IMR-90 (cell line): ENCODE results near the gene WDR62.

ENCODE experiments used
- BHLHE40 ChIP-seq: fragments of 150-350 bp; IDR thresholded peaks from 2 replicates; pipeline ENCODE4 v1.6.1; 2016; ENCODE audit warnings: mild to moderate bottlenecking, low read depth, low read length
- CEBPB ChIP-seq: IDR thresholded peaks from 2 replicates; pipeline ENCODE4 v1.6.1; 2012; ENCODE audit warnings: low read depth, low read length, improper control_type of control experiment
- CHD1 ChIP-seq: IDR thresholded peaks from 2 replicates; pipeline ENCODE4 v1.6.1; 2012; ENCODE audit warnings: low read depth, low read length, improper control_type of control experiment
- MAFK ChIP-seq: IDR thresholded peaks from 2 replicates; pipeline ENCODE4 v1.6.1; 2012; ENCODE audit warnings: low read depth, low read length, improper control_type of control experiment
- MAZ ChIP-seq: IDR thresholded peaks from 2 replicates; pipeline ENCODE4 v1.6.1; 2012; ENCODE audit warnings: low read depth, mild to moderate bottlenecking, low read length, improper control_type of control experiment, moderate library complexity, borderline replicate concordance
- MXI1 ChIP-seq: IDR thresholded peaks from 2 replicates; pipeline ENCODE4 v1.6.1; 2012; ENCODE audit warnings: low read depth, mild to moderate bottlenecking, low read length, moderate library complexity, borderline replicate concordance
- NFE2L2 ChIP-seq: fragments of 150-350 bp; IDR thresholded peaks from 2 replicates; pipeline ENCODE4 v1.6.1; 2016; ENCODE audit warnings: low read depth, mild to moderate bottlenecking, low read length
- POLR2A ChIP-seq: IDR thresholded peaks from 2 replicates; pipeline ENCODE4 v1.6.1; 2012; ENCODE audit warnings: mild to moderate bottlenecking, low read depth, low read length
- RAD21 ChIP-seq: IDR thresholded peaks from 2 replicates; pipeline ENCODE4 v1.6.1; 2012; ENCODE audit warnings: low read length, improper control_type of control experiment
- RCOR1 ChIP-seq: IDR thresholded peaks from 2 replicates; pipeline ENCODE4 v1.6.1; 2012; ENCODE audit warnings: mild to moderate bottlenecking, low read length, improper control_type of control experiment; ENCODE audit not compliant: insufficient replicate concordance
- SMC3 ChIP-seq: fragments of 150-350 bp; IDR thresholded peaks from 2 replicates; pipeline ENCODE4 v1.6.1; 2016; ENCODE audit warnings: low read depth, mild to moderate bottlenecking, antibody characterized with exemption, low read length, moderate library complexity
- TF ChIP-seq, protein P1 (sequence below): conservative IDR thresholded peaks from 2 replicates; pipeline ENCODE4 v1.5.1; 2012; ENCODE audit warnings: mild to moderate bottlenecking, low read depth, low read length, improper control_type of control experiment
- TF ChIP-seq, protein P2 (sequence below): fragments of 150-350 bp; IDR thresholded peaks from 2 replicates; pipeline ENCODE4 v1.6.1; 2017; ENCODE audit warnings: mild to moderate bottlenecking, antibody characterized with exemption, low read length, low read depth

DNA sequence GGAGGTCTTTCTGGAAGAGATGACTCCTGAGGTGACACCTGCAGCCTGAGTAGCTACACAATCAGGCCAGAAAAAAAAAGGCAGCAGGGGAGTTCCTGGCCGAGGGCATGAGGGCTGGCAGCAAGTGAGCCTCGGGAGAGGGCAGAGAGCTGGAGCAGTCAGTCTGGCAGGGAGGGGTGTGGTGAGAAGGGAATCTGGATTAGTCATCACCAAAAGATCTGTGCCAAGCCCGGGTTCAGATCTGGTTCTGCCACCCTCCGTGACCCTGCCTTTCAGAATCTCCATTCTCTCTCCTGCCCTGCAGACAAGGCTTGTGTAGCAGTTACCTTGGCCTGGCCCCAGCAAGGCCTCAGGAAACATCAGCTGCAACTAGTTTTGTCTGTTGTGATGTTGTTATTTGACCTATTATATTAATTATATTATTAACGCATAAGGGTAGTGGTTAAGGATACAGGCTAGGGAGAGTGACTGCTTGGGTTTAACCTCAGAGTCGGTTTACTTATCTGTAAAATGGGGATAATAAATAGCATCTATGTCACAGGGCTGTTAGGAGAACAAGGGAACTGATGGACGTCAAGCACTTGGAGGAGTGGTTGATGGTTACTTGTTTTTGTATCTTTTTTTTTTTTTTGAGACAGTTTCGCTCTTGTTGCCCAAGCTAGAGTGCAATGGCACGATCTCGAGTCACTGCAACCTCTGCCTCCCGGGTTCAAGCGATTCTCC, 82.4 kb downstream of the WDR62 start:
- TF ChIP-seq SMC3 (no peak), POLR2A (no peak), RAD21 (no peak), MAZ (no peak), MXI1 (no peak), RCOR1 (no peak), CHD1 (no peak), CEBPB (no peak), NFE2L2 (no peak), MAFK (no peak), BHLHE40 (no peak)
- TF ChIP-seq, protein P1, sequence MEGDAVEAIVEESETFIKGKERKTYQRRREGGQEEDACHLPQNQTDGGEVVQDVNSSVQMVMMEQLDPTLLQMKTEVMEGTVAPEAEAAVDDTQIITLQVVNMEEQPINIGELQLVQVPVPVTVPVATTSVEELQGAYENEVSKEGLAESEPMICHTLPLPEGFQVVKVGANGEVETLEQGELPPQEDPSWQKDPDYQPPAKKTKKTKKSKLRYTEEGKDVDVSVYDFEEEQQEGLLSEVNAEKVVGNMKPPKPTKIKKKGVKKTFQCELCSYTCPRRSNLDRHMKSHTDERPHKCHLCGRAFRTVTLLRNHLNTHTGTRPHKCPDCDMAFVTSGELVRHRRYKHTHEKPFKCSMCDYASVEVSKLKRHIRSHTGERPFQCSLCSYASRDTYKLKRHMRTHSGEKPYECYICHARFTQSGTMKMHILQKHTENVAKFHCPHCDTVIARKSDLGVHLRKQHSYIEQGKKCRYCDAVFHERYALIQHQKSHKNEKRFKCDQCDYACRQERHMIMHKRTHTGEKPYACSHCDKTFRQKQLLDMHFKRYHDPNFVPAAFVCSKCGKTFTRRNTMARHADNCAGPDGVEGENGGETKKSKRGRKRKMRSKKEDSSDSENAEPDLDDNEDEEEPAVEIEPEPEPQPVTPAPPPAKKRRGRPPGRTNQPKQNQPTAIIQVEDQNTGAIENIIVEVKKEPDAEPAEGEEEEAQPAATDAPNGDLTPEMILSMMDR = no peak
- TF ChIP-seq, protein P2, sequence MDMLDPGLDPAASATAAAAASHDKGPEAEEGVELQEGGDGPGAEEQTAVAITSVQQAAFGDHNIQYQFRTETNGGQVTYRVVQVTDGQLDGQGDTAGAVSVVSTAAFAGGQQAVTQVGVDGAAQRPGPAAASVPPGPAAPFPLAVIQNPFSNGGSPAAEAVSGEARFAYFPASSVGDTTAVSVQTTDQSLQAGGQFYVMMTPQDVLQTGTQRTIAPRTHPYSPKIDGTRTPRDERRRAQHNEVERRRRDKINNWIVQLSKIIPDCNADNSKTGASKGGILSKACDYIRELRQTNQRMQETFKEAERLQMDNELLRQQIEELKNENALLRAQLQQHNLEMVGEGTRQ = no peak
